HCT116 (cell line): ENCODE results near the gene REXO5. TPM values are rescaled to one million over a fixed set of nuclear protein-coding genes. Genes with fewer than 3 reads are reported as not detected.

Experiments
- ATAC-seq: fragments of 200-7000 bp; cut with Tn5 transposase; 2 replicates; pipeline ENCODE4 v1.9.1; 2020; ENCODE audit warnings: mild to moderate bottlenecking, moderate library complexity
- BruUV-seq: library from RNA; stranded (reverse); fragments of 400-500 nt; replicated peaks from 2 replicates; lab custom pipeline; 2021; lab: Mats Ljungman, UMichigan
- CTCF ChIA-PET: fragments of 300-600 bp; sonication (Branson Sonifier 250); formaldehyde crosslinking; loops from one replicate; lab custom pipeline; 2021; ENCODE audit warnings: antibody characterized with exemption; lab: Charles Lee
- POLR2A ChIA-PET: fragments of 300-600, 350-600 bp; sonication (Branson Sonifier 250); formaldehyde crosslinking; loops from one replicate; lab custom pipeline; 2021; ENCODE audit warnings: antibody characterized with exemption; lab: Charles Lee
- RAD21 ChIA-PET, 2 experiments: fragments of 300-600 bp; sonication (Branson Sonifier 250); formaldehyde crosslinking; loops; one replicate each; lab custom pipeline; 2023; ENCODE audit warnings: low total read pairs in 2 of 2; ENCODE audit not compliant: uncharacterized antibody in 2 of 2, unreplicated experiment in 2 of 2, low non-redundant PET in 1 of 2; lab: Charles Lee
- DNase-seq: peaks from one replicate; pipeline ENCODE4 v3.0.0-alpha.2; 2010; ENCODE audit warnings: low read depth, low spot score
- H2AFZ ChIP-seq: fragments of 200-600 bp; shearing (Covaris generic), sonication (generic); 2 replicates; pipeline ENCODE4 v1.6.1; 2017; ENCODE audit warnings: low read depth, mixed run types, mixed read lengths, antibody characterized with exemption, low read length; ENCODE audit not compliant: poor library complexity, severe bottlenecking
- H3K27ac ChIP-seq: 2 replicates; pipeline ENCODE4 v1.5.1; 2012; ENCODE audit warnings: low read depth, low read length
- H3K27me3 ChIP-seq: fragments of 200-600 bp; sonication (generic); 2 replicates; pipeline ENCODE4 v1.6.1; 2016; ENCODE audit warnings: mixed run types, low read length, mixed read lengths; ENCODE audit not compliant: insufficient read depth
- H3K36me3 ChIP-seq, 2 experiments: fragments of 200-500 bp in 1 of 2; fragments of 200-600 bp in 1 of 2; sonication (Bioruptor generic) in 1 of 2; sonication (generic) in 1 of 2; 2 replicates each; pipeline versions ENCODE4 v1.5.1 to v1.6.1; 2014 to 2016; ENCODE audit warnings: low read length in 2 of 2, inconsistent platforms in 1 of 2, mixed read lengths in 1 of 2, mixed run types in 1 of 2; ENCODE audit not compliant: insufficient read depth in 2 of 2, control insufficient read depth in 1 of 2
- H3K4me1 ChIP-seq, 2 experiments: fragments of 200-600 bp in 1 of 2; sonication (generic) in 1 of 2; 2 replicates each; pipeline versions ENCODE4 v1.5.1 to v1.6.1; 2012 to 2017; ENCODE audit warnings: low read length in 2 of 2, inconsistent platforms in 1 of 2, mild to moderate bottlenecking in 1 of 2, mixed read lengths in 1 of 2, mixed run types in 1 of 2, moderate library complexity in 1 of 2; ENCODE audit not compliant: insufficient read depth in 2 of 2, control insufficient read depth in 1 of 2
- H3K4me2 ChIP-seq: fragments of 200-600 bp; sonication (generic); 2 replicates; pipeline ENCODE4 v1.6.1; 2017; ENCODE audit warnings: mixed run types, low read length, mixed read lengths
- H3K4me3 ChIP-seq, 2 experiments: fragments of 200-600 bp in 1 of 2; sonication (generic) in 1 of 2; replicated peaks in 1 of 2; 2 replicates each; pipeline ENCODE4 v1.5.1; 2011 to 2016; ENCODE audit warnings: low read length in 2 of 2, control low read depth in 1 of 2, low read depth in 1 of 2, mild to moderate bottlenecking in 1 of 2, mixed read lengths in 1 of 2, mixed run types in 1 of 2
- H3K79me2 ChIP-seq: fragments of 200-600 bp; sonication (generic); 2 replicates; pipeline ENCODE4 v1.6.1; 2017; ENCODE audit warnings: mild to moderate bottlenecking, mixed run types, low read length, moderate library complexity, mixed read lengths; ENCODE audit not compliant: insufficient read depth
- H3K9ac ChIP-seq: fragments of 200-600 bp; sonication (generic); 2 replicates; pipeline ENCODE4 v1.6.1; 2016; ENCODE audit warnings: low read length, mixed read lengths
- H3K9me2 ChIP-seq: fragments of 200-600 bp; sonication (generic), shearing (Covaris generic); 2 replicates; pipeline ENCODE4 v1.6.1; 2017; ENCODE audit warnings: mixed run types, mild to moderate bottlenecking, moderate library complexity; ENCODE audit not compliant: insufficient read depth
- H3K9me3 ChIP-seq, 2 experiments: fragments of 200-500 bp in 1 of 2; fragments of 200-600 bp in 1 of 2; sonication (Bioruptor generic) in 1 of 2; sonication (generic) in 1 of 2; 2 replicates each; pipeline ENCODE4 v1.6.1; 2014 to 2017; ENCODE audit warnings: low read length in 2 of 2, mixed read lengths in 2 of 2, inconsistent platforms in 1 of 2, low read depth in 1 of 2, mild to moderate bottlenecking in 1 of 2, mixed run types in 1 of 2, moderate library complexity in 1 of 2; ENCODE audit not compliant: control insufficient read depth in 1 of 2, insufficient read depth in 1 of 2
- H4K20me1 ChIP-seq: fragments of 200-600 bp; sonication (generic), shearing (Covaris generic); 2 replicates; pipeline ENCODE4 v1.6.1; 2017; ENCODE audit warnings: mixed run types, mild to moderate bottlenecking, moderate library complexity; ENCODE audit not compliant: insufficient read depth
- CEBPB ChIP-seq: IDR thresholded peaks from 2 replicates; pipeline ENCODE4 v1.6.1; 2012; ENCODE audit warnings: low read depth
- EGR1 ChIP-seq: IDR thresholded peaks from 2 replicates; pipeline ENCODE4 v1.6.1; 2012; ENCODE audit warnings: low read depth
- JUND ChIP-seq: IDR thresholded peaks from 2 replicates; pipeline ENCODE4 v1.6.1; 2012
- MAX ChIP-seq: IDR thresholded peaks from 2 replicates; pipeline ENCODE4 v1.6.1; 2012
- POLR2AphosphoS5 ChIP-seq: IDR thresholded peaks from 2 replicates; pipeline ENCODE4 v1.6.1; 2011; ENCODE audit warnings: mild to moderate bottlenecking, low read depth, low read length, moderate library complexity
- RAD21 ChIP-seq: IDR thresholded peaks from 2 replicates; pipeline ENCODE4 v1.6.1; 2012; ENCODE audit warnings: low read depth, mild to moderate bottlenecking
- REST ChIP-seq: IDR thresholded peaks from 2 replicates; pipeline ENCODE4 v1.6.1; 2012; ENCODE audit warnings: low read depth
- TCF7L2 ChIP-seq: IDR thresholded peaks from 2 replicates; pipeline ENCODE4 v1.7.0; 2011; ENCODE audit warnings: borderline replicate concordance, inconsistent platforms; ENCODE audit not compliant: insufficient read depth, insufficient read length; ENCODE audit errors: extremely low read depth
- ZBTB33 ChIP-seq: IDR thresholded peaks from 2 replicates; pipeline ENCODE4 v1.6.1; 2011; ENCODE audit warnings: mild to moderate bottlenecking, low read length, moderate library complexity; ENCODE audit not compliant: insufficient replicate concordance; ENCODE audit errors: extremely low read depth
- ZFX ChIP-seq: fragments of 450-650 bp; IDR thresholded peaks from 2 replicates; pipeline ENCODE4 v1.6.1; 2017
- ZNF274 ChIP-seq: fragments of 200-500 bp; sonication (Bioruptor generic); IDR thresholded peaks from 2 replicates; pipeline ENCODE4 v1.6.1; 2014; ENCODE audit warnings: mild to moderate bottlenecking, low read depth, low read length, inconsistent platforms
- intact Hi-C: fragments of 100-400 bp; cut with micrococcal nuclease; formaldehyde crosslinking; loops from 2 replicates; pipeline ENCODE4 v1.10.0; 2022
- total RNA-seq: library from RNA; stranded (reverse); gene quantifications from one replicate; pipeline ENCODE4 v1.2.1, GENCODE V29; 2021; ENCODE audit not compliant: unreplicated experiment

Gene REXO5
- total RNA-seq, 1 experiment from 2014 or later = 10.5 TPM

GRCh38 chr16:20875355-20875650 is 69.0 kb downstream of the REXO5 start:
- no peaks in the 10 kb centered on the region for H3K36me3 ChIP-seq
- no peaks in the 10 kb centered on the region for H4K20me1 ChIP-seq
- ChIA-PET RAD21 (interaction anchor here in 1 of 2 experiments (0.7 kb wide), 1 partner anchor 38 kb away, joined by 5 read pairs; no protein-coding TSS in a partner anchor), CTCF (interaction anchor here (1.1 to 1.8 kb wide), 3 partner anchors 9 to 25 kb away, joined by 3 to 9 read pairs (median 5); no protein-coding TSS in a partner anchor), POLR2A (interaction anchor here (1.0 to 1.5 kb wide), 2 partner anchors 9 to 25 kb away, joined by 4 to 6 read pairs; no protein-coding TSS in a partner anchor)
- TF ChIP-seq TCF7L2 (no peak), CEBPB (no peak), REST (no peak), ZBTB33 (no peak), JUND (no peak), POLR2AphosphoS5 (no peak), ZFX (no peak), MAX (no peak), EGR1 (no peak), RAD21 (no peak), ZNF274 (no peak)
- no peak overlapping the region for H2AFZ ChIP-seq
- intact Hi-C loops = no loop called here
- no peaks in the 10 kb centered on the region for H3K27me3 ChIP-seq
- no peaks in the 10 kb centered on the region for H3K9me2 ChIP-seq
- ATAC-seq (0 out of 2 replicates have a peak, but pooled peaks have one; percentile 16), DNase-seq (no peak)
- H3K4me2 ChIP-seq = no peak overlapping the region
- no TSS peak for BruUV-seq
- H3K9ac ChIP-seq = no peak overlapping the region
- H3K79me2 ChIP-seq = peaks cover 93% of the 10 kb centered on the region
- no peak overlapping the region for H3K4me3 ChIP-seq
- no peaks in the 10 kb centered on the region for H3K9me3 ChIP-seq
- H3K4me1 ChIP-seq = peaks cover 27 to 37% of the 10 kb centered on the region in 2 experiments
- no peak overlapping the region for H3K27ac ChIP-seq
